Kidney (tissue), 14 donors: ENCODE data around the gene DLGAP1. TPM values are rescaled to one million over a fixed set of nuclear protein-coding genes. Genes with fewer than 3 reads are reported as not detected.

Source experiments
- DNase-seq, 5 donors: peaks; one replicate each; pipeline ENCODE4 v3.0.0-alpha.2; 2013 to 2020
- FAIRE-seq: peaks from 2 replicates; lab custom pipeline; 2012; peaks lifted over from hg19 to GRCh38; lab: Jason Lieb, UNC
- H3K27ac ChIP-seq, 2 donors: one replicate each; pipeline ENCODE4 v1.7.0; 2013; ENCODE audit warnings: low read depth in 2 of 2, low read length in 2 of 2, inconsistent platforms in 1 of 2
- H3K27me3 ChIP-seq: one replicate; pipeline ENCODE4 v1.7.1; 2013; ENCODE audit warnings: low read length, inconsistent platforms; ENCODE audit not compliant: control insufficient read depth, insufficient read depth
- H3K36me3 ChIP-seq, 3 donors: one replicate each; pipeline versions ENCODE4 v1.7.0 to v1.7.1; 2013; ENCODE audit warnings: low read length in 3 of 3, control low read depth in 1 of 3, inconsistent platforms in 1 of 3; ENCODE audit not compliant: insufficient read depth in 3 of 3, control insufficient read depth in 2 of 3
- H3K4me1 ChIP-seq, 3 donors: one replicate each; pipeline versions ENCODE4 v1.7.0 to v1.7.1; 2013; ENCODE audit warnings: low read length in 3 of 3, inconsistent platforms in 1 of 3, low read depth in 1 of 3; ENCODE audit not compliant: control insufficient read depth in 2 of 3, insufficient read depth in 2 of 3
- H3K4me3 ChIP-seq, 3 donors: one replicate each; pipeline versions ENCODE4 v1.7.0 to v1.8.1; 2013; ENCODE audit warnings: low read length in 3 of 3, control low read depth in 1 of 3, inconsistent platforms in 1 of 3
- H3K9ac ChIP-seq, 3 donors: one replicate each; pipeline versions ENCODE4 v1.7.0 to v1.7.1; 2013; ENCODE audit warnings: low read length in 3 of 3, control low read depth in 1 of 3, inconsistent platforms in 1 of 3
- H3K9me3 ChIP-seq, 3 donors: one replicate each; pipeline versions ENCODE4 v1.7.0 to v1.7.1; 2013; ENCODE audit warnings: low read length in 3 of 3, control low read depth in 1 of 3, inconsistent platforms in 1 of 3; ENCODE audit not compliant: control insufficient read depth in 2 of 3, insufficient read depth in 1 of 3
- intact Hi-C: fragments of 100-400 bp; cut with DNase I; formaldehyde crosslinking; loops from one replicate; pipeline ENCODE4 v1.11.1; 2022
- polyA plus RNA-seq: library from polyadenylated mRNA; stranded (reverse); fragments of 350-450 nt; fragmentation: Illumina TruSeq; extraction: RNeasy Lipid Tissue Mini Kit (QIAGEN cat#74804); gene quantifications from one replicate; pipeline ENCODE4 v1.2.3, GENCODE V29; 2014; ENCODE audit warnings: low read depth, low replicate concordance; ENCODE audit not compliant: insufficient read depth
- total RNA-seq: library from RNA; stranded (reverse); fragmentation: NEBNext Ultra II Directional; extraction: Animal tissue kit (Norgen Biotek cat#: 25700); gene quantifications from one replicate; pipeline ENCODE4 v1.2.1, GENCODE V29; 2021
- TF ChIP-seq, protein P1 (sequence below): IDR thresholded peaks from 3 replicates; pipeline ENCODE4 v1.5.1; 2012; ENCODE audit warnings: mild to moderate bottlenecking, moderate library complexity, borderline replicate concordance; ENCODE audit not compliant: insufficient read depth; ENCODE audit errors: extremely low read depth
- donor health status: control.
- donor health status: control.
- donor health status: control.
- donor health status: control.
- donor health status: control.
- donor health status: DM: yes; HTN: yes; CAD: no.
- donor health status: Normal renal cell carcinoma (clear cell type).

The DLGAP1 gene
- total and polyA plus RNA-seq, 2 donors from 2014 or later = 1.2 to 32.8 TPM

DNA sequence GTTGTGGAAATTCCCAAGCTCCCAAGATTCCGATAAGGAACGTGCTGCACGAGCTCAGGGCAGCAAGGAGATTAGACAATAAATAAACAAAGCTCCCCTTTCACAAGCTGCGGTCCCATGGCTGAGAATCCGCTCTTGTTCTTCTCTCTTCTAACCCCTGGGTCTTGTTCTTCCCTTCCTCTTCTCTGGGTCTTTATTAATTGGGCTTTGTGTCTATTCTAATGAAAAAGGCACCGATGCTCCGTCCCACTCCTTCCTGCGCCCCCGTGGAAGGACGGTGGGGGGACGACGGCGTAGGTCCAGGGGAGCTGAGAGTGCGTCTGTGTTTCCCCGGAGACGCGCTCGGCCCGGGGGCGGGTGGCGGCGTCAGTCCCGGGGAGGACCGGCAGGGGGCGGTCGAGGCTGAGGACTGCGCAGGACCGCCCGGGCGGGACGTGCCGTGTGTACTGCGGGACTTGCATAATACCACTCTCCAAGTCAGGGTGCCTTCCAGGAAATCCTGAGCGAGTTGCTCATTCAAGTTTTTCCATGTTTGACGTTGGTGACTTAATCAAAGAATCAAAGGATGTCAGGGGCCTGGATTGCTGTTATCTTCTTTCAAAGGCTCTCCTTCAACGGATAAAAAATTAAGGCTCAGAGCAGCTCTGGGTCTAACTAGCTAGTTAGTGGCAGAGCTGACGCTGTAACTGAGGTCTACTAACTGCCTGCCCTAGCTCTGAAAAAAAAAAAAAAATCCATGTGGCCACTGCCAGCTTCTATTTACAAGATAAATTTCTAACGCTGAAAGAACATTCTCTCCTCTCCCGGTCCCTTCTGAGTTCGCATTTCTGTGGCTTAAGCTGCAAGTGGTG, 683.8 kb downstream of the DLGAP1 start:
- Histone ChIP-seq H3K4me3 (peak overlapping the region; percentile 49 to 62 (median 62)), H3K9ac (peak overlapping the region; percentile 22 to 47 (median 37)), H3K9me3 (no peaks in the 10 kb centered on the region), H3K4me1 (peaks cover 0 to 6% (median 0%) of the 10 kb centered on the region in 3 donors), H3K36me3 (no peaks in the 10 kb centered on the region), H3K27ac (peak overlapping the region; percentile 61 to 67), H3K27me3 (no peaks in the 10 kb centered on the region)
- TF ChIP-seq, protein P1, sequence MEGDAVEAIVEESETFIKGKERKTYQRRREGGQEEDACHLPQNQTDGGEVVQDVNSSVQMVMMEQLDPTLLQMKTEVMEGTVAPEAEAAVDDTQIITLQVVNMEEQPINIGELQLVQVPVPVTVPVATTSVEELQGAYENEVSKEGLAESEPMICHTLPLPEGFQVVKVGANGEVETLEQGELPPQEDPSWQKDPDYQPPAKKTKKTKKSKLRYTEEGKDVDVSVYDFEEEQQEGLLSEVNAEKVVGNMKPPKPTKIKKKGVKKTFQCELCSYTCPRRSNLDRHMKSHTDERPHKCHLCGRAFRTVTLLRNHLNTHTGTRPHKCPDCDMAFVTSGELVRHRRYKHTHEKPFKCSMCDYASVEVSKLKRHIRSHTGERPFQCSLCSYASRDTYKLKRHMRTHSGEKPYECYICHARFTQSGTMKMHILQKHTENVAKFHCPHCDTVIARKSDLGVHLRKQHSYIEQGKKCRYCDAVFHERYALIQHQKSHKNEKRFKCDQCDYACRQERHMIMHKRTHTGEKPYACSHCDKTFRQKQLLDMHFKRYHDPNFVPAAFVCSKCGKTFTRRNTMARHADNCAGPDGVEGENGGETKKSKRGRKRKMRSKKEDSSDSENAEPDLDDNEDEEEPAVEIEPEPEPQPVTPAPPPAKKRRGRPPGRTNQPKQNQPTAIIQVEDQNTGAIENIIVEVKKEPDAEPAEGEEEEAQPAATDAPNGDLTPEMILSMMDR = peak; percentile 94
- intact Hi-C loops = no loop called here
- peak; percentile 92 to 94 (median 93) for DNase-seq
- no peak for FAIRE-seq

DNA sequence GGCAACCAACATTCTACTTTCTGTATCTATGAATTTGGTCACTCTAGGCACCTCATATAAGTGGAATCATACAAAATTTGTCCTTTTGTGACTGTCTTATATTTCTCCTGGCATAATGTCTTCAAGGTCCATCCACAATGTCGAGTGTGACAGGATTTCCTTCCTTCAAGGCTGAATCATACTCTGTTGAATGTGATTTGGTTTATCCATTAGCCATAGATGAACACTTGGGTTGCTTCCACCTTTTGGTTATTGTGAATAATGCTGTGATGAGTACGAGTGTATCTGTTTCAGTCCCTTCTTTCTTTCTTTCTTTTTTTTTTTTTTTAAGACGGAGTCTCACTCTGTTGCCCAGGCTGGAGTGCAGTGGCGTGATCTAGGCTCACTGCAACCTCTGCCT, 693.8 kb downstream of the DLGAP1 start:
- FAIRE-seq (no peak), DNase-seq (no peak)
- Histone ChIP-seq H3K9ac (no peak overlapping the region), H3K4me3 (no peak overlapping the region), H3K36me3 (no peaks in the 10 kb centered on the region), H3K9me3 (no peaks in the 10 kb centered on the region), H3K27ac (no peak overlapping the region), H3K4me1 (no peaks in the 10 kb centered on the region), H3K27me3 (no peaks in the 10 kb centered on the region)
- TF ChIP-seq, protein P1 = no peak
- intact Hi-C loops = no loop called here

DNA sequence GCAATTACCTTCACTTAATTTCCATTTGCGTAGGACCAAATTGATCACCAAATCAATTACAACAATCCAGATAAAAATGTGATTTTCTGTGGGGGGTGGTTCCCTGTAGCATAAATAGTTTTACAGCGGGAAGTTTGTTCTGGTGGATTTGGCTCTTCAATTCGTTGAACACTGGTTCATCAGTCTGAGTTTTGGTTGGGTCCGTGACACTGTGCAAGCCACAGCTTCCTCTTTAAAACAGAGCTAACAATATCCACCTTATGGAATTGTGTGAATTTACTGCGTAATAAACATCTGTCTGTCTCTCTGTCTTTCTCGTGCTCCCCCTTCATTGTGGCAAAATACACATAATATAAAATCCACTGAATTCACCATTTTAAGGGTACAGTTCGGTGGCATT, 694.4 kb downstream of the DLGAP1 start:
- H3K9ac ChIP-seq = no peak overlapping the region
- H3K4me1 ChIP-seq = no peaks in the 10 kb centered on the region
- TF ChIP-seq, protein P1 = no peak
- no peak overlapping the region for H3K27ac ChIP-seq
- no peaks in the 10 kb centered on the region for H3K9me3 ChIP-seq
- no peaks in the 10 kb centered on the region for H3K36me3 ChIP-seq
- no peaks in the 10 kb centered on the region for H3K27me3 ChIP-seq
- intact Hi-C loops = no loop called here
- FAIRE-seq = no peak
- no peak for DNase-seq
- no peak overlapping the region for H3K4me3 ChIP-seq
